GM21381 (cell line): ENCODE measurements around the gene TSPYL1.
A peak's percentile ranks its signal among the peaks of the same experiment; 100 is the strongest.

Experiments
- ATAC-seq: cut with Tn5 transposase; IDR thresholded peaks from one replicate; pipeline ENCODE4 v1.9.1; 2021; ENCODE audit warnings: mild to moderate bottlenecking, moderate library complexity; ENCODE audit not compliant: unreplicated experiment

TSPYL1 gene

DNA sequence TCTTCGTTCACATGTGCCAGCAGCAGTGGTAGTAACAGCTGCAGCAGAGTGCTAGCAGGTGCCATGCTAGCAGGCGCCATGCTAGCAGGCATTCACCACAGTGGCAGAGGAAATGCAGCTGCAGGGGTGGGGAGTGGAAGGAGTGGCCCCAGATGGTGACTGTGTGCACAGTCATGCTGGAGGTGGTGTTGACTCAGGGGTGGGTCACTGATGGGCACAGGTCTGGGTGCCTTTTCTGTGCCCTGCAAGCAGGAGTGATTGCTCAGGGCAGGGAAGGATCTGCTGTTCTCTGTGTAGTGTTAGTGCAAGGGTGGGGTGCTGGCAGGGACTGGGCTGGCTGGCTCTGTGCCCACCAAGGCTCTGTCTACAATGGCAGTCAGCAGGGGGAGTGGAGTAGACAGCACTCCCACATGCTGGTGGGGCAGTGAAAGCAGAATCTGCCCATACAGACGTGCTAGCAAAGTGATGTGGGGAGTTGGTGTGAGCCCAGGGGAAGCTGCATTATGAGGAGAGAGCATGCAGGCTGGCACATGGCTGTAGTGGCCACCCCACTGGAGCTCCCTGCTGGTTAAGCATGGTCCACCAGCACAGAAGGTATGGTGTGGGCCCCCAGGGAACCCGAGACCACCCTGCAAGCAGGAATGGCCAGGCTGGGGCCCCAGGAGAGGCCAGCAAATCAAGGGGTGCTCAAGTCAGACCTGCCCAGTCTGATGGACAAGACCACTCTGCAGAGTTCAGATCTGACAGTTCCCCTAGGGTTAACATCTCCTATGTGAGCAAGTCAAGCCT, 14.5 kb downstream of the TSPYL1 start:
- no peak for ATAC-seq

DNA sequence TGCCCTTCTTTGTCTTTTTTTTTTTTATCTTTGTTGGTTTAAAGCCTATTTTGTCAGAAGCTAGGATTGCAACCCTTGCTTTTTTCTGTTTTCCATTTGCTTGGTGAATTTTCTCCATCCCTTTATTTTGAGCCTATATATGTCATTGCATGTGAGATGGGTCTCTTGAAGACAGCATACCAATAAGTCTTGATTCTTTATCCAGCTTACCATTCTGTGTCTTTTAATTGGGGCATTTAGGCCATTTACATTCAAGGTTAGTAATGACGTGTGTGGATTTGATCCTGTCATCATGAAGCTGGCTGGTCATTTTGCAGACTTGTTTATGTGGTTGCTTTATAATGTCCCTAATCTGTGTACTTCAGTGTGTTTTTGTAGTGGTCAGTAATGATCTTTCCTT, 16.4 kb downstream of the TSPYL1 start:
- ATAC-seq = no peak

DNA sequence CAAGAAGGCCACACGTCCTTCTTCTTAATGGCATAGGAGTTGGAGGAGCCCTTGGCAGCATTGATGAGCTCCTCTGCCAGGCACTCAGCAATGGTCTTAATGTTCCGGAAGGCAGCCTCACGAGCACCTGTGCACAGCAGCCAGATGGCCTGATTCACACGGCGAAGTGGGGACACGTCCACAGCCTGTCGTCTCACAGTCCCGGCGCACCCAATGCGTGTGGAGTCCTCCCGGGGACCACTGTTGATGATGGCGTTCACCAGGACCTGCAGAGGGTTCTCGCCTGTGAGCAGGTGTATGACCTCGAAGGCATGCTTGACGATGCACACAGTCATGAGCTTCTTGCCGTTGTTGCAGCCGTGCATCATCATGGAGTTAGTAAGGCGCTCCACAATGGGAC, 21.2 kb downstream of the TSPYL1 start:
- ATAC-seq = no peak

DNA sequence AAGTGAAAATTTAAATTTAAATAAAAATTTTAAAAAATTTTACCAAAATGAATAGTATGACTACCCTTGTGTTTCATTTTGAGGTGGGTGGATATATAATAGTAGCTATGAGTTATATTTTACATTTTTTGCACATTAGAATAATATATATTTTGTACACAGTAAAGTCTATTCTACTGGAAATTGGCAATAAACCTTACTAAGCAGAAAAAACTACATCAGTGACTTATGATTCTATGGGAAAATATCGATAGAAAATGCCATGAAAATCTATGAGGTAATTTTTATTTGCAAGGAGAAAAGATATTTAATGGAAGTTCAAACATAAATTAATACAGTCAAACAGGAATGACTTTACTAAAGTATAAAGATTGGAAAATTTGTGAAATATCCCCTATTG, 23.0 kb downstream of the TSPYL1 start:
- no peak for ATAC-seq

DNA sequence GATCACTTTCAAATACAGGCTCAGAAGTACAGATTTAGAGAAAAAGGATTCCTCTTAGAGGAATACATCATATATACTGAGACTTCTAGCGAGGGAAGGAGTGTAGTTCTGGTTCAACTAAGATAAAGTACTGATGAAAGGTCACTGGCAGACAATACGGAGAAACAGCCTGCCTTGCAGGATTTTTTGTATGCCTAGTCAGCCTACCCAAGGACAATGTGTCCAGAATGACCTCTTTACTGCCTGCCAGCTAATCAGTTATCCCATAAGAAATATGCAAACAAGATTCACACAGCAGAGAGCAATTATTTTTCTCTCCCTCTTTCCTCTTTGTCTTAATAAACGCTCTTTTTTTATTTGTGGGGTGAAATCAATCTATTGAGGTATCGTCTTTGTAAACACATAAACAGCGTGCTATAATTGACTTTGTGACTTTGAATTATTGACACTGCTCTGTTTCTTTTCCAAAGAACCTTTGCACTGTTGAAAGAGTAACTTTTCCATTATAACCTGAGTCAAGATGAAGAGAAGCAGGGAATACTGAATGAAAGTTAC, 24.4 kb downstream of the TSPYL1 start:
- no peak for ATAC-seq

DNA sequence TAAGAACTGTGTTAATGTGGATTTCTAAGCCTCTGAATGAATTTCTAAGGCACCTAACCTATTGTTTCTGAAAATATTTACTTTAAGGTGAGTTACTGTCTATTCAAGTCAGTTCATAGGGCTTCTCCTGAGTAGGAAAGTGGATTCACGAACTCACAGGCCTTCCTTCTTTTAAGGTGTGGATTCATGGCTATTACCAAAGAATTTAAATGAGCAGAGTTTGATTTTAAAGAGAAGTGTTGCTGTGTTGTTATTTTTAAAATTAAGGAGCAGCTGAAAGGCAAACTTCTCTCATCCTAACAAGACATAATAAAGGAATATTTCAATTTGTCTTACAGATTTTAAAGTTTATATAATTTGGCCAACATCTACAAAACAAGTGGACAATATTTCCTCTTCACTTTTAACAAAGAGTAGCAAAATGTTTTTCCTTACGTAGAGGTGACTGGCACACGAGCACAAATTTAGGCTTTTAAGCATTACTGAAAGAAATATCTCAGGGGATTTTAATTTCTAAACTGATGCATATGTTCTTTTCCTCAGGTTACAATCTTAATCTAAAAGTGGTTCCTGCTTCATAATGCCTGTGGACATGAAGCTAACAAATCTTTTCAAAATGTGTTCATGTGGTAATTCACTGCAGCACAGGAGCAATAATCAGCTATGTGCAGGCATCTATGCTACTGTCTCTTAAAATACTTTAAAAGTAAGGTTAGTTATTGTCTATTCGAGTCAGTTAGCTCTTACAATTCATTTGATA, 25.3 kb downstream of the TSPYL1 start:
- peak; percentile 27 for ATAC-seq

DNA sequence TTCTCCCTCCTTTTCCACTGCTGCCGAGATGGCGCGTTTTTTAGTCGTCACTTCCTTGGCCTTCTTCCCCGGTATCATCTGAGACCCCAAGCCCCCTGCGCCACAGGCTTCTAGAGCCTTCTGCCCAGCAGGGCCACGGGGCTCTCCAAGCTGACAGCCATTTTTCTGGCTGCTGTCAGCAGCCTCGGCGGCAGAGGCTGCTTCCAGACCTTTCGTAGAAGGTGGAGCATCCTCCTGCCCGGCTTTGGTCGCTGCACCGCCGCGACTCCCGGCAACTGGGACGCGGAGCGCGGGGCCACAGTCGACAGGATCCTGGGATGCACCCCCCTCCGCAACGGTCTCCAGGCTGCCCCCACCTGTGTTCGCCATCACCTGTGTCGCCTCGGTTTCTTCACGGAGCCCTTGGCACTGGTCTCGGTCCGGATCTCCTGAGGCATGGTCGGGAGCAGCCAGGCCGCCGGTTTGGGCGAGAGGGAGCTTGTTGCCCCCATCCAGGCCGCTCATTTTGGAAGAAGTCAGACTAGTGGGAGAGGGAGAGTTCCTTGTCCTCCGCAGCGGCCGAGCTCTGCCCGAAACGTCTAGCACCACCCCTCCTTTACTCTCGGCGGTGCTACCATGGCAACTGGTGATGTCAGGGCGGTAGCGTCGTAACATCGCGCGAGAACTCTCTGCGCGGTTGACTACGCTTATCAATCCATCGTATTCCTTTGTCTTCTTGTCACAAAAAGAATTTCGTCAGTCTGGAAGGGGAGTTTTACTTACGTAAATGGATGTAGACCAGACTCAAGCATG, 26.0 kb downstream of the TSPYL1 start, which contains the start of gene TSPYL4:
TSPYL4 (minus strand) TSS at position 571 of the 792 bp plus-strand sequence; CDS start at position 504, 67 bp downstream.
- ATAC-seq = peak; percentile 99

DNA sequence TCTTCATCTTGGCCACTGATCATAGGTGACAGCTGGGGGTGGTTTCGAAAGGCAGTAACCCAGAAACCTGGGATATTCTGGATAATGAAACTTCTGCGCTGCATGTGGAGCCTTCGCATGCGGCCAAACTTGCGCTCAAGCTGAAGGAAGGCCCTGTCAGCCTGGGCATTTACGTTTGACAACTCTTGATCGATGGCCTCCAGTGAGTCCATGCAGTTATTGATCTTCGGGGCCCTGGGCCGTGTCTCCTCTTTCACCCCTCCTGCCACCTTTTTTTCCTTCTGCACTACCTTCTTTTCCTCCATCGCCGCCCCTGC, 26.6 kb downstream of the TSPYL1 start:
- ATAC-seq = no peak

DNA sequence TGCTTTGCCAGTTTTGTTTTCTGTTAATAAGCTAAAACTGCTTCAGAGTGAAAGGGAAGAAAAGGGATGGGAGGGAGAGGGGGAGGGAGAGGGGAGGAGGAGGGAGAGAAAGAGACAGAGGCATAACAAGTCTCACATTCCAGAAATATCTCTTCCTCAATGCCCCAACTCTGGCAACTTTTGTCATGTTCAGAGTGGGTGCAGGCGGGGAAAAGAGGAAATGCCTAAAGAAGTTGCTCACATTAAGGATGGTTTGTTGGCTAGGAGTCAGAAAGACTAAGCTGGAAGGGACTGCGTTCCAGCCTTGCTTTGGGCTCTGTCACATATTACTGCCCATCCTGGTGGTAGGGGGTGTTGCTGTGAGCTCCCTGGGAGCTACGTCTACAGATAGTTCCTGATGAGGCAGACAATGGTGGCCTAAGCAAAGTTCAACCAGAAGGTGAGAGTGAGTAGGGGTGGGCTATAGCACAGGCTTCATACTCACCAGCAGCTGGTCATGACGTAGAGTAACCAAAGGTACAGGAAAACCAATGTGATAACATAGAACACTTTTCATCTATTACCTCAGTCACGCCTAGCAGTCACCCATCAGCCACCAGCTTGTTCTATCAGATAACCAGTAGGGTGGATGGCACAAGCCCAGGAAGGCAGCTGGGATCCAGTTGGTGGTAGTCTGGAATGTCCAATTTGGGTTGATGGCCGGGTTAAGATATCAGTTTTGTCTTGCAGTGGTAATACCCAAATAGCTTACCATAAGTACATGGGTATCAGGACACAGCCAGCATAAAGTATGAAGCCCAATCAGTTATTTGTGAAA, 28.0 kb downstream of the TSPYL1 start:
- ATAC-seq = no peak

DNA sequence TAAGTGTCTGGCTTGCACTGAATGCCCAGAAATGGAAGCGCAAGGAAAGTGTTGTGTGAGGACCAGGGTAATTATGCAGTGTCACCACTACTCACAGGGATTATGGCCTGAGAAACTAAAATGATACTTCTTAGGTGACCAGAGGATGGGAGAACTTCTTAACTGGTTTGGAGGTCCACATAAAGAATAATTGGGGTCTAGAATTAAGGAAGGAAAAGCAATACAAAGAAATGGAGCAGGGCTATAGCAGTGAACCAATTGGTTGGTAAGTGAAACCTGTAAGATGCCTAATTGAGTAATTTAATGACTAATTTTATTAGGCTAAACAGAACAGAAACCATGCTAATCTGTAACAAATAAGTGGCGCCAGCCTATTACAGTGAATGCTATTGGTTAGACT, 31.2 kb downstream of the TSPYL1 start:
- no peak for ATAC-seq

DNA sequence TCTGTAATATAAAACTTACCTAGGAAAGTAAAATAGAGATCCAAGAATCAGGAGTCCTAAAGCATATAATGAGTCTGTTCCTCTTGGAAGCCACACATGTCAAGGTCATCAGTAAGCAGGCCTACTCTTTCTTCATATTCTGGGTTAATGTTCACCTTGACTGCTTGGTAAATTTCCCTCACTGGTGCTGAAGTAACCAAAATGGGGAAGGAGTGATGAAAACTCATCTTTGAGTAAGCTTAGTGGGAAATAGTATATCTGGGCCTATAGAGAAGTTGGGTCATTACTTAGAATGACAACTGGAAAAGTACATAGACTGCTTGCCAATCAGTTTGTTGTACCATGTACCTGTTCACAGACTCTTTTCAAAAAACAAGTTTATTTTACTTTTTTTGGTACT, 32.4 kb downstream of the TSPYL1 start:
- no peak for ATAC-seq

DNA sequence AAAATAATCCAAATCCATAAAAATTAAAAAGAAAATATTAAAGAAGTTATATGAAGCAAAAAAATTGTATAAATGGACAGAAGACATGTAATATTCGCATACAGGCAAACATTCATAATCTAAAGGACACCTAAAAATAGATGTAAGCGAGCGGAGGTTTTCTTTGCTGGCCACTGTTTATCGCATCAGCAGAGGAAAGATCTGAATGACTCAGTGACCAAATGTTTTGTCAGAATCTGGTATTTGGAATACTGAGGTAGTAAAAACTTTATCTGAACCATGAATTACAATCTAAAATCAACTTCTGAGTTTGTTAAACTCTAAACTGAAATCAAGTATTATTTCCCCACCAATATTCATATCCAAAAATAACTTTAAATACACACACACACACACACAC, 33.6 kb downstream of the TSPYL1 start:
- no peak for ATAC-seq

DNA sequence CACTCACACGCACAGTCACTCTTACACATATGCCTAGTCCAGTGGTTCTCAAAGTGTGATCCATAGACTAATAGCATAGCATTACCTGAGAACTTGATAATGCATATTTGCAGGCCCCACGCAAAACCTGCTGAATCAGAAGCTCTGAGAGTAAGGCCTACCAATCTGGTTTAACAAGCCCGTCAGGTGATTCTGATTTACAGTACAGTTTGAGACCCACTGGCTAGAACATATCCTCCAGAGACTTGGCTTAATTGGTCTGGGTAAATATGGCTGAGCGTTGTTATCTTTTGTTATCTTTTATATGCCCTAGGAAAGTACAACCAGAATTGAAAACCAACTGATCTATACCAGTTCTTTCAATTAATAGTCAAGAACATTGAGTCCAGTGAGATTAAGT, 35.4 kb downstream of the TSPYL1 start:
- no peak for ATAC-seq

DNA sequence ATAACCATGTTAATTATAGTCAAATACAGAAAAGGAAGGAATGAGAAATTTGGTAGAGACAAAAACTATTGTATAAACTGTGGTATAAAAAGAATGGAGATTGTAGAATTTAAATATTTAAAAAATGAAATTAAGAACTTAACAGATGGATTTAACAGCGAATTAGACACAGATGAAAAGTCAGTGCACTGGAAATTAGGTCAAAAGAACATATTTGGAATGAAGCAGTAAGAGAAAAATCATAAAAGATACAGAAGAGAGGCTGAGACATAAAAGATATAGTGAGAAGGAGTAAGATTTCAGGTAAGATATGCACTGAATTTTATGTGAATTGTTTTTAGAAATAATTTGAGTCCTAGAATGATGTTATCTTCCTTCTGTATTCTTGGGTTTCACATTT, 39.9 kb downstream of the TSPYL1 start:
- ATAC-seq = no peak

DNA sequence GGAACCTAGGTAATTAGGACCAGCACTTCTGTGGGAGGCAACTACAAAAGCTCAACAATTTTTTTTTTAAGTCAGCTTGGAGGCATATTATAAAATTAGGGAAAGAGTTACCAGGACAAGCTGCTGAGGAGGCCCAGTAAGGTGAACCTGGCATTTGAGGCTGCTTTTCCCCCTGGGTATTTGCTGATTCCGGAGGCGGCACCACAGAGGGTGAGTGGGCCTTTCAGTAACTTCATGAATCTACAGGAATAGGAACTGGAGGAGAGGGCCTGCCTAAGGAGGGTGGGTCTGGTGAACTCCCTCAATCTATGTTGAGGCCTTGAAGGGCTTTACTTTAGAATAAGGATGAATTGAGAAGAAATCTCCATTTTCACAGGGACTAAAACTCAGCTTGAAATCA, 40.5 kb downstream of the TSPYL1 start:
- no peak for ATAC-seq

DNA sequence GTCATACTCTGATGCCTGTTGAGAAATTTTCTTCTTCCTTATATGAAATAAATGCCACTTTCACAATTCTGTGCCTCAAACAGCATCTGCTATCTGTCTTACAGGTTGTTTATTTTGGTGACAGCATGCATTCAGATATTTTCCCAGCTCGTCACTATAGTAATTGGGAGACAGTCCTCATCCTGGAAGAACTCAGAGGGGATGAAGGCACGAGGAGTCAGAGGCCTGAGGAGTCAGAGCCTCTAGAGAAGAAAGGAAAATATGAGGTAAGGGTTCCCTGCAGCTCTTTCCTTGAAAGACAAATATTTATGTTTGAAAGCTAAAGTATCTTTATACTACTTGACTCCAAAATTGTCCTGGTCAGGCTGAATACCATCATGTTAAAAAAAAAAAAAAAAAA, 41.6 kb downstream of the TSPYL1 start:
- no peak for ATAC-seq

DNA sequence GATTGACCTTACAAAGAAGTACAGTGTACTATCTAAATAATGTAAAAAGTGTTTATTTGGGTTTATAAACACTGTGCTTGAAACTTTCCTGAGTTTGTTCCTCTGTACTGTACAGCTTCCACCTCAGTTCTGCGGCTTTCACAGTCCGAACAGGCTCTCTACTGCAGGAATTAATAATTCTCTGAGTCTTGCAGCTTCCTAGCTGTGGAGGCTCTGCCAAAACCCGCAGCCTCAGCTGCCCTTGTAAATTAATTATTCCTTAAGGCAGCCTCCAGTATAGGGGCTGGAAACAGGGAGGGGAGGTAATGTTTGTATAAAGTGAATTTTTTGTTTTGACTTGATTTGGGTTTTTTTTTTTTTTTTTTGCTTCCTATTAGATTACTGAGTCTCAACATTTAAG, 45.0 kb downstream of the TSPYL1 start:
- no peak for ATAC-seq

DNA sequence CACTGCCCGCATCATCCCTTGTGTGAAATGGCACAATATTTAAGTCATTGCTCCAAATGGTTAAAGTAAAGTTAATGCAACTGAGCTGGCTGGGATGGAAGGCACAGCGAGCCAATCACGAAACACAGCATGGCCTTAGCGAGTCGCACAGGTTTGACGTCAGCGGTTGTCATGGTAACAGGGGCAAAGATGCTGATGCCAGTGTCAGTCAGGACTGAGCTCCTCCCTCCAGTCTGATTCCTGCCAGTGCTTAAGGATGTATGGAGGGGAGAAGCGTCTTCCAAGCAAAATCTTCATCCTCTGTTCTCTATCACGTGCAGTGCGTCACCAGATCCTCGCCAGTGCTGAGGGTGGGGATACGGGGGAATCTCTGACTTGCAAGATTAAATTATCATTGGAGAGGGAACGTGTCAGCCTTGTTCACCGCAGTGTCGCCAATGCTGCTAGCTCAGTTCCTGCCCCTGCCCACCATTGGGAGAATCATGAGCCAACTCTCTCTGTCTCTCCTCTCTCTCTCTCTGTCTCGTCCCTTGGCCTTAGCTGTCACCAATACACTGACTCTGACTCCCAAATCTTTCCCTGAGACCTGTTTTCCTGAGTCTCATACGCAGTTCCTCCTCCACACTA, 50.3 kb downstream of the TSPYL1 start:
- ATAC-seq = no peak
